Cardiac fibroblast (primary cell): ENCODE data around the gene CAP1.

Source experiments
- DNase-seq, 2 donors: peaks; one replicate each; pipeline versions ENCODE4 v3.0.0 to v3.0.0-alpha.2; 2010; ENCODE audit warnings: low read depth in 2 of 2
- H3K4me3 ChIP-seq, 2 donors: replicated peaks in 1 of 2; 1 replicate in 1 of 2; 2 replicates in 1 of 2; pipeline ENCODE4 v1.5.1; 2011; ENCODE audit warnings: low read depth in 2 of 2, low read length in 2 of 2, mild to moderate bottlenecking in 2 of 2, moderate library complexity in 1 of 2
- TF ChIP-seq, protein P1 (sequence below): IDR thresholded peaks from one replicate; pipeline ENCODE4 v1.5.1; 2011; ENCODE audit warnings: low read depth, mild to moderate bottlenecking, low read length, inconsistent platforms

Gene CAP1

DNA sequence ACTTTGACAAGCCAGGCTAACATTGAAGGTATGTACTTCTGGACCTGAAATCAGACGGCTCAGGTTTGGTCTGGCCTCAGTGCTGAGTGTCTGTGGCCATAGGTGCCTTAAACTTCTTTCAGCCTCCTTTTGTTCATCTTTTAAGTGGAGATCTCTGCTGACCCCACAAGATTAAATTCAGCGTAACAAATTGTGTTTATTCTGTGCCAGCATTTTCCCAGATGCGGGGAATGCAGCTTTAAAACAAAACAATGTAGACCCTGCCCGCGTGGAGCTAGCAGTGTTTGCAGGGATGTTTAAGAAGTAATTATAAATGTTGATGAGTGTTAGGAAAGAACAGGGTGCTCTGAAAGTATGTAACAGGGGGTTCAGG, 923 bp downstream of the CAP1 start:
- no peak for DNase-seq
- peak overlapping the region; percentile 97 to 98 for H3K4me3 ChIP-seq
- TF ChIP-seq, protein P1, sequence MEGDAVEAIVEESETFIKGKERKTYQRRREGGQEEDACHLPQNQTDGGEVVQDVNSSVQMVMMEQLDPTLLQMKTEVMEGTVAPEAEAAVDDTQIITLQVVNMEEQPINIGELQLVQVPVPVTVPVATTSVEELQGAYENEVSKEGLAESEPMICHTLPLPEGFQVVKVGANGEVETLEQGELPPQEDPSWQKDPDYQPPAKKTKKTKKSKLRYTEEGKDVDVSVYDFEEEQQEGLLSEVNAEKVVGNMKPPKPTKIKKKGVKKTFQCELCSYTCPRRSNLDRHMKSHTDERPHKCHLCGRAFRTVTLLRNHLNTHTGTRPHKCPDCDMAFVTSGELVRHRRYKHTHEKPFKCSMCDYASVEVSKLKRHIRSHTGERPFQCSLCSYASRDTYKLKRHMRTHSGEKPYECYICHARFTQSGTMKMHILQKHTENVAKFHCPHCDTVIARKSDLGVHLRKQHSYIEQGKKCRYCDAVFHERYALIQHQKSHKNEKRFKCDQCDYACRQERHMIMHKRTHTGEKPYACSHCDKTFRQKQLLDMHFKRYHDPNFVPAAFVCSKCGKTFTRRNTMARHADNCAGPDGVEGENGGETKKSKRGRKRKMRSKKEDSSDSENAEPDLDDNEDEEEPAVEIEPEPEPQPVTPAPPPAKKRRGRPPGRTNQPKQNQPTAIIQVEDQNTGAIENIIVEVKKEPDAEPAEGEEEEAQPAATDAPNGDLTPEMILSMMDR, result no peak

DNA sequence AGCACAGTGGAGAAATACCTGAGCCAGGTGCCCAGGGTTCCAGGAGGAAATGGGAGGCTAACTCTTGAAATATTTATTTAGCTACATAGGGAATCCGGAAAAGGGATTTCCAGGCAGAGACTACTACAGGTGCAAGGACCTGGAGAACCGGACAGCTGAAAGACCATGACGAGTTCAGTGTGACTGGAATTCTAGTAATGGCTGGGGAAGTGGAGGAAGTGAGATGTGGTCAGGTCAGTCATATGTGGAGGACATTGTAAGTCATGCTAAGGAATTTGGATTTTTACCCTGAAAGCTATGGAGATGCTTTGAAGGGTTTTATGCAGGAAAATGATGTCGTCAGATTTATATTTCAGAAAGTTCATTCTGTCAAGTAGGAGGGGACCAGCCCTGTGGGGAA, 1.8 kb downstream of the CAP1 start:
- TF ChIP-seq, protein P1, result no peak
- peak overlapping the region; percentile 97 to 98 for H3K4me3 ChIP-seq
- DNase-seq, result peak in 1 of 2 donors; percentile 54

DNA sequence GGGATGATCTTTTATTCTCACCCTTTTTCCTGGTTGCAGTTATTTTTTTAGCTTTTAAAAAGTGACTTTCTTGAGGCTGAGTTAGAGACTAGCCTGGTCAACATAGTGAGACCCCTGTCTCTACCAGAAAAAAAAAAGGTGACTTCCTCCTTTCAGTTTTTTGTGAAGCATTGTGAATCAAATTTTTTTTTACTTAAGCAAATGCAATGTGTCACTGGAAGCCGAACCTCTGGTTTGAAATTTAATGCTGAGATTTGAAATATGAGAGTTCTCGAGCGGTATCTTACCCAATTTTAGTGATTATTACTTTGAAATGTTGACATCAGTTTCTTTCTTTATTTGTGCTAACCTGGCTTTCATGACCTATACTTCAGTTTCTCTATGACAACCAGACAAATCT, 3.6 kb downstream of the CAP1 start:
- DNase-seq, result no peak
- TF ChIP-seq, protein P1, result no peak
- H3K4me3 ChIP-seq, result no peak overlapping the region

DNA sequence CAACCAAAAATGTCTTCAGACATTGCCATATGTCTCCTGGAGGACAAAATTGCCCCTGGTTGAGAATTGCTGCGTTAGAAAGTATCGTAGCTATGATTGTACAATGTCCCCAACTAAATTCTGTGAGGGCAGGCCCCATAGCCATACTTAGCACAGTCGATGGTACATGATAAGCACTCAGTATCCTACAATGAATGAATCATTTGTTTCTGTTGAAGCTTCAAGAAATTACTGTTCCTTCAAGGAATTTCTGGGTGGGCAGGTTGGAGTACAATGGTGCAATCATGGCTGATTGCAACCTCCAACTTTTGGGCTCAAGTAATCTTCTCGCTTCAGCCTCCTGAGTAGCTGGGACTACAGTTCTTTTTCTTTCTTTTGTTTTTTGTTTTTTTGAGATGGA, 4.7 kb downstream of the CAP1 start:
- TF ChIP-seq, protein P1, result no peak
- DNase-seq, result peak in 1 of 2 donors; percentile 53
- no peak overlapping the region for H3K4me3 ChIP-seq

DNA sequence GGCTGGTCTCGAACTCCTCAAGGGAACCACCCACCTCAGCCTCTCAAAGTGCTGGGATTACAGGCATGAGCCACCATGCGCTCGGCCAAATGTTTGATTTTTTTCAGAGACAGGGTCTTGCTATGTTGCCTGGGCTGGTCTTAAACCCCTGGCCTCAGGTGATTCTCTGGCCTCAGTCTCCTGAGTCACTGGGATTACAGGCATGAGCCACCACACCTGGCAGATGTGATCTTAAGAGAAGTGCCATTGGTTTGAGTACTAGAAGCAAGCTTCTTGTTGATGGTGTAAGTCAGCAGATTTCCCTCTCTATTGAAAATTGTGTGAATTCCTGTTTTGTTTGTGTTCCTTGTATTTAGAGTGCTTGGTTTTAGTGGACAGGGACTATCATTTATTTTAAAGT, 5.2 kb downstream of the CAP1 start:
- no peak for DNase-seq
- TF ChIP-seq, protein P1, result no peak
- no peak overlapping the region for H3K4me3 ChIP-seq

DNA sequence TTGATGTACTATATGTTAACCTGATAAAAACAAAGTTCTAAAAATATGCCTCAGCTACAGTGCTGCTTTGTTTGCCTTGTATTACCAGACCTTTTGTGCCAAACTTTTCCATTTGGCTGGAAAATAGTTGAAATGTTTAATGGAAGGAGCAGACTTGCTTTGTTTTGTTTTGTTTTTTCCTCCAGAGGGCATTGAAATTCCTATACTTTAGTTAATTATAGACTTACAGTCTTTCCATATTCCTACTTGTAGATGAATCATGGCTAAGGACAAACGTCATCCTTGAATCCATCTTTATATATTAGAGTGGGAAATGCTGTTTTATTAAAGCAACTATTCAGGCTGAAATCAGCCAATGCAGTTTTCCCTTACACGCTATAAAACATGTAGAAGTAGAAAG, 6.7 kb downstream of the CAP1 start:
- TF ChIP-seq, protein P1, result no peak
- H3K4me3 ChIP-seq, result no peak overlapping the region
- DNase-seq, result no peak

DNA sequence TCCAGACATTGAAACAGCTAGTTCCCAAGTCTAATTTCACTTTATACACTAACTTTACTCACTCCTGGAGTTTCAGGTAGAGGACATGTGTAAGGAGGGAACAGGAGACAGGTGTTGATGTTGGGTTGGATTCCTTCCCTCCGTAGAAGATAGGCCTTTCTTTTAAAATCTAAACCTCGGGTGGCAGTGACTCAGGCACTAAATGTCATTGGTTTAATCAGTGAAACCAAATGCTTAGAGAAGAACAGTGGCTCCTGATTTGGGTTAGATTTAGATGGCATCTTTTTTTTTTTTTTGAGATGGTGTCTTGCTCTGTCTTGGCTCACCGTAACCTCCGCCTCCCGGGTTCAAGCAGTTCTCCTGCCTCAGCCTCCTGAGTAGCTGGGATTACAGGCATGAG, 7.2 kb downstream of the CAP1 start:
- DNase-seq, result no peak
- H3K4me3 ChIP-seq, result no peak overlapping the region
- TF ChIP-seq, protein P1, result no peak
